Upper lobe of left lung (tissue), 4 donors: ENCODE results near the gene MTCL3.

Experiments
- CTCF ChIP-seq, 6 experiments: fragments of 450-650 bp in 4 of 6; fragments of 200-600 bp in 2 of 6; sonication (generic) in 2 of 6; IDR thresholded peaks; one replicate each; pipeline ENCODE4 v1.5.1; 2016 to 2019; ENCODE audit warnings: antibody characterized with exemption in 6 of 6
- POLR2A ChIP-seq, 4 donors: fragments of 450-650 bp; IDR thresholded peaks; one replicate each; pipeline ENCODE4 v1.5.1; 2016 to 2017; ENCODE audit warnings: antibody characterized with exemption in 4 of 4, mild to moderate bottlenecking in 2 of 4
- POLR2AphosphoS5 ChIP-seq, 2 donors: sonication (generic); formaldehyde crosslinking; IDR thresholded peaks; one replicate each; pipeline ENCODE4 v1.5.1; 2017; ENCODE audit warnings: antibody characterized with exemption in 2 of 2

GRCh38 chr6:127441881-127442280 lies 77.3 kb downstream of the MTCL3 start:
- no peak for TF ChIP-seq CTCF (IDR thresholded peaks at IDR 0.05)
- TF ChIP-seq POLR2A (IDR thresholded peaks at IDR 0.05), result no peak
- TF ChIP-seq POLR2AphosphoS5 (IDR thresholded peaks at IDR 0.05), result no peak
